ENCODE results near the gene SLC39A7.

SLC39A7 gene

DNA sequence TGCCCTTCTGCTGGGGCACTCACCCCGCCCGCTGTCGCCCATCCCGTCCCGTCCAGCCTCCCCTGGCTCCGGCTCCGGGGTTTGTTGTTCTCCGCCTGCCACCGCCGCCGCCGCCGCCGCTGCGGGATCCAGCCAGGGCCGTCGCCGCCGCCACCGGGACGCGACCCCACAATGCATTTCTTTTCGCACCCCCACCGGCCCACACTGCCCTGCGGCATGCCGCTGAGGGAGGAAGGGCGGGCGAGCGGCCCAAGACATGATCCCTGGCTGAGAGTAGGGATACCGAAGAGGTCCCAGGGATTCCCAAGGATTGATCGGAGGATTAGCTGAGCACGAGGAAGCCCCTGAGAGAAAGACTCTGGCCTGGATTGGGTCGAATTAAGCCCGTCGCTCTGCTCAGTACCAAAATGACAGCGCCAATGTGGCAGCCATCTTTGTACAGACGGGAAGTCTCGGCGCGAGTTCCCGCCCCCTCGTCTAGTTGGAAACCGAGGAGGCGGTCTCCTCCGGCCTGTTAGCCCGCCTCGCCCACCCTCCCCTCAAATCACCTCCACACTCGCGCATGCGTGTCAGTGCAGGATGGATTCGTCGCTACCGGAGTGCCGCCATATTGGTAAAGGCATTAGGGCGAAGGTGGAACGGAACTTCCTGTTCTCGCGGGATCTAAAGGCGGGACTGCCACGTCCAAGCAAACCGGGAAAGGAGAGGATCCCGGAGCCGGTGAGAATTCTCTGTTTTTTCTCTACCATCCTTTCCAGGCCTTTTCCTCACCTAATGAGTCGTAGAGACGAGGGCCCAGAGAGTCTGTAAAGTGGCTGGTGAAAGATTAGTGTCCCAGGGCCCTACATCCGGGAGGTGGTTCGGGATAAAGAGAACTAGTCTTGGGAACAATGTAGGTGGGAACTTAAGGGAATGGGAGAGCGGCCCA, at the start of gene SLC39A7, which contains the start of gene RXRB:
TSS of gene SLC39A7 (plus strand) at position 649 of the 928 bp plus-strand sequence. CDS start 379 bp downstream, outside the sequence.
TSS of gene RXRB (minus strand) at position 447 of the 928 bp plus-strand sequence. CDS start at position 258, 189 bp downstream.
- DNase-seq: peak; percentile 100

GRCh38 chr6:33151050-33151449, 49.6 kb upstream of the SLC39A7 start:
- no peak for DNase-seq

DNA sequence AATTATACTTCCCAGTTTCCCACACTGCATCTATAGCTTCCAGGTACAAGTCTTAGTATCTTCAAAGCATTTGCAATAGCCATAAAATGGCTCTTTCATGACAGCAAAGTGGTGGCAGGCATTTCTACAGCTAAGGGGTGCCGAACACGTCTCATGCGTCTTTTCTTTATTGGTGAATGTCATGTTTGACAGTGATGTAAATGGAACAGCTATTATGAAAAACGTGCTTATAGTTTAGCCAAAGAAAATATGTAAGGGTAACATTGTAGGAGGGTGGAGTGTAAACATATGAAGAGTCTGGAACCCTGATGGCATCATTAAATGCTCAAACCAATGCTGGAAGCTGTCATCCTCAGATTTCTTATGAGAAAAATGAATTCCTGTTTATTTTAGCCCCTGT, 46.3 kb upstream of the SLC39A7 start:
- no peak for DNase-seq

GRCh38 chr6:33156561-33156960, 44.1 kb upstream of the SLC39A7 start:
- DNase-seq: no peak

DNA sequence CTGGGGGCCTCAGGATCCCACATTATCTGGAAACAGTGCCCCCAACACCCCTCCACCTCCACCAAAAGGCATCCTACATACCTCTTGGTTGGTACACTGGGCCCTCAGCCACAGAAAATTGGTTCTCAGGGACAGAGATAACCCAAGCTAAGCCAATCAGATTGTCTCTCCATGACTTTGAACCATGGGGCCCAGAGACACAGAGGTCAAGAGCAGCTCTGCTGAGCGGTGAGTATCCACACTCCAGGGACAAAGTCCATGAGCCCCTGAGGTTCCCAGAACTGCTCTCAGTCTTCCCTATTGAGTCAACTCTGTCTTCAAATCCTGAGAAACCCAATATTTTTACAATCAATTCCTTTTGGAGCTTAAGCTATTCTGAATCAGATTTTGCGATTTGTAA, 43.7 kb upstream of the SLC39A7 start:
- DNase-seq: no peak

DNA sequence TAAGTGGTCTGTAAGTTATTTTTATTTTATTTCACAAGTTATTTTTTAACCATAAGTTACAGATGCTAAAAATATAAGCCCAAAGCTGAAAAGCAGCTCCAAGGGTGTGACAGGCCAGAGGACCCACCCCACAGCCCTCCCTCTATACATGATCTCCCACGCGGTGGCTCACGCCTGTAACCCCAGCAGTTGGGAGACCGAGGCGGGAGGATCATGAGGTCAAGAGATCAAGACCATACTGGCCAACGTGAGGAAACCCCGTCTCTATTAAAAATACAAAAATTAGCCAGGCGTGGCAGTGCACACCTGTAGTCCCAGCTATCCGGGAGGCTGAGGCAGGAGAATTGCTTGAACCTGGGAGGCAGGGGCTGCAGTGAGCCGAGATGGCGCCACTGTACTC, 40.6 kb upstream of the SLC39A7 start:
- DNase-seq: no peak

- DNase-seq: peak; percentile 50
Measured at GRCh38 chr6:33160728-33161344, 39.8 kb upstream of the SLC39A7 start.

DNA sequence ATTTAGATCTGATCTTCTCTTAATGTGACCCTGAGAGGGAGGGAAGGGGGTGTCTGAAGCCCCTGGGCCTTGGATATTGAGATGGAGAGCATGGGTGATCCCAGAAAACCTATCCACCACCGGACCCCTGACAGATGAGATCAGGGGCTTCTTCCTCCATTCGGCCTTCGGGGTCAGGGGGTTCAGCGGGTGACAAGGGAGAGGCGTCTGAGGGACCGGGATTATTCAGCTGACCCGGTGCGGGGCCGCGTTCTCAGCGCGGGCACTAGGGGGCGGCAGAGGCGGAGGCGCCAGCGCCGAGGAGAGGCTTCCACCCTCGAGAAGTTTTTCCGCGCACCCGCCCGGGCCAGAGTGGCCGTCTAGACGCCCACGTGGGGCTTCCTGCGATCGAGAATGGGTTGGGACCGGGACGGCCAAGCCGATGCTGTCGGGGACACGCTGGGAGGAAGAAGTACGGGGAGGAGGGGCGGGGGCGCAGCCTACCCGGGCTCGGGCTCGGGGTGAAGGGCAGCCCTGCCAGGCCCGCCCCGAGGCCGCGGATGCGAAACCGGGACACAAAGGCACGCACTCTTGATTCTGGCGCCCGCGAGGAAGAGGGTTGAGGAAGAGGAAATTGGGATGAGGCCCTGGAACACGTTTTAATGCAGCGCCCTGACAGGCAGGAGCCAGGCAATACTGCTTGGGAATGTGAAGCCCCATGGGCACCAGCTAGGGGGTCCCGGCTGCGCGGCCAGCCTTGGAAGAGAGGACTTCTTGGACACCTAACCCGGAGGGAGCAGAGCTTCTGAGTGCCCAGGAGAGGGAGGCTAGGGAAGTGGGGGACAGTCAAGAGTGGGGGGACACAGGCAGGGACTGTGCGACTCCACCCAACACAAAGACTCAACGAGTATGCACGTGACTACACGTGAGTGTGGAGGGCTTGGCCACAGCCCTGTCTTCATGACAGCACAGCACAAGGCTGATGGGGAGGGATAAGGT, 39.0 kb upstream of the SLC39A7 start:
- peak; percentile 79 for DNase-seq

DNA sequence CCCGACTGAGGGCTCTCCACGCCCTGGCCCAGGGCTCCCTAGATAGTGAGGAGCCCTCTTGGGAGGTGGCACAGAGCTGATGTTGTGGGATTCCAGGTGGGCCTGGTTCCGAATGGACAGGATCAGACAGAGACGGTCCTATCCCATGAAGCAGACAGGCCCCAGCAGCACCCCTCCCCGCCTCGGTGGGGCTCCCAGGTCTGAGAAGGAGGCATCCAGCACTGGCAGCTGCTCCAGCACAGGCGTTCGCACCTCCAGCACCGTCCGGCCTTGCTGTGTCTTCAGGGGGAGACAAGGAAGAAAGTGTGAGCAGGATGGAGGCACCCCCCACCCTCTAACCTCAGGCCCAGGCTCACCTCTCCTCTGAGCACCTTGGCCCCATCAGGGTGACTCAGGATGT, 37.1 kb upstream of the SLC39A7 start:
- no peak for DNase-seq

DNA sequence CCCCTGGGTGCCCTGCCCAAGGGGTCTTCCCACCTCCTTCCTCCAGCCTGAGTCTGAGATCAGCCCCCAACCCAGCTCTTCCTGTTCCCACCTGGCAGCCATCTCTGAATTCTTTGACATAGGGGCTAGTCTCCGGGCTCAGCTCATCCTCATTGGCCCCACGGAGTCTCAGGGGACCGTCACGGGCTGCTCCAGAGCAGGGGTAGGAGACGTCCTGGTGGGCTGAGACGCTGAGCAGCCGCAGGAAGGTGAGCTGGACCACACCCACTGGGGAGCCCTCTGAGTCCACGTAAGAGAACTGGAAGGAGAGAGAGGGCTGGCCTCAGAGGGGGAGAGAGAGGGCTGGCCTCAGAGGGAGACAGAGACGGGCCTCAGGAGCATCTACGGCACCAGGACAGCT, 36.5 kb upstream of the SLC39A7 start:
- DNase-seq: no peak

- DNase-seq: no peak
Measured at GRCh38 chr6:33164665-33165373, 35.8 kb upstream of the SLC39A7 start.

- no peak for DNase-seq
Measured at GRCh38 chr6:33165581-33166258, 34.9 kb upstream of the SLC39A7 start.

DNA sequence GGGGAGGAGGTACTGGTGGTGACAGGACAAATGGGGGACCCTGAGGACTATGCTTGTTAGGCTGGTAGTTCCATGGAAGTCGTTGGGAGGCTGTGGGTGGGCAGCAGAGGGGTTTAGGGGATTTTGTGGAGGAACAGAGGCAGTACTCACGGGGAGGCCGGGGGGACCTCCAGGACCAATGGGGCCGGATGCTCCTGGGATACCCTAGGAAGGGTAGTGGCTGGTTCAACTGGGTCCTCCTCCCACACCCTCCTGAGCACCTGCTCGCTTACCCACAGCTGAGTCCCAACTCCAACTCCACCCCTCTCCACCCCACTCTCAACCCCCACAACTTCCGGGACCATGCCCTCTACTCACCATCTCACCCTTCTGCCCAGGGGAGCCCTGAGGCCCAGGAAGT, 34.3 kb upstream of the SLC39A7 start:
- DNase-seq: no peak

DNA sequence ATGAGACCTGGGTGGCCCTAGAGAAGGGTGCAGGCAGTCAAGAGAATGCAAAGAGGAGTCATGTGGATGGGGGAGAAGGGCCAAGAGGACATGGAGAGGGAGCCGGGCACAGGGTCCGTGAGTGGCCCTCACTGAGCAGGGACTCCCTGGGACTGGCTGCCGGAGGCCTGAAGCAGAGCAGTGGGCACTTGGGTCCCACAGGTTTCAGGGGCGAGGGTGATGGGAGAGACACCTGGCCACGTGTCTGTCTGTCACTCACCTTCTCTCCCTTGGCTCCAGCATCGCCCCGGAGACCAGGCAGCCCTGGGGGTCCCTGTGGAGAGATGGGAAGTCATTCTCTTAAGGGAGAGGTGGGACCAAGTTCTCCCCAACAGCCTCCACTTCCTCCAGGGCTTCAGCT, 33.9 kb upstream of the SLC39A7 start:
- no peak for DNase-seq

GRCh38 chr6:33167374-33168283, 33.0 kb upstream of the SLC39A7 start:
- DNase-seq: no peak

DNA sequence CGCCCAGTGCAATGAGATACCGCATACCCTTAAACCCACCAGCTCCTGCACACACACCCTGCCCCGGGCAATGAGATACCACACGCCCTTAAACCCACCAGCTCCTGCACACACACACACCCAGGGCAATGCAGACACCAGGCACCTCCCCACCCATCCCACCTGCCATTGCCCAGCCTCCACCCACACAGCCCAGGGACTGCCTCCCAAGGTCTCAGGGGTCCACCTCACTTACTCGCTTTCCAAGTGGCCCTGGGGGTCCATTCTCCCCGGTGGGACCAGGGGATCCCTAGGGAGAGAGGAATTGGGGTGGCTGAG, 32.4 kb upstream of the SLC39A7 start:
- DNase-seq: no peak

DNA sequence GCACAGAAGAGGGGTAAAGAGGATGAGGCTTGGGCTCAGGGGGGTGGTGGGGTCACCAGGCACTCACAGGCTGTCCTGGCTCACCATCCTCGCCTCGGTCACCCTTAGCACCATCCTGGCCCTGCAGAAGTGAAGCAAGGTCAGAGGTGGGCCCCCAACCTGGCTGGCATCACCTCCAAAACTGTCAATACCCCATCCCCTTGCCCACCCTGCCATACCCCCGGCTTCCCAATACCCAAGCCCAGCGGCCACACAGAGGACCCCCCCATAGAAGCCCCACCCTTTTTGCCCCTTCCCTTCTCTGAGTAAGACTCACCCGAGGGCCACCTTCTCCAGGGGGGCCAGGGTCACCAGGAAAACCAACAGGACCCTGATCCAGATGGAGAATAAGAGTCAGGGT, 32.0 kb upstream of the SLC39A7 start:
- DNase-seq: no peak

GRCh38 chr6:33169291-33170175, 31.1 kb upstream of the SLC39A7 start:
- no peak for DNase-seq

GRCh38 chr6:33170176-33171015, 30.3 kb upstream of the SLC39A7 start:
- no peak for DNase-seq

Data from NCI-H82 (cell line).